HepG2 (cell line): ENCODE data around the gene EPHA1. TPM values are rescaled to one million over a fixed set of nuclear protein-coding genes. Genes with fewer than 3 reads are reported as not detected.

Experiments
- CAMTA2 ChIP-seq: sonication (generic); formaldehyde crosslinking; IDR thresholded peaks from 2 replicates; pipeline ENCODE4 v1.4.0; 2020; ENCODE audit warnings: mild to moderate bottlenecking, missing genetic modification reagents, borderline replicate concordance
- ELF4 ChIP-seq: sonication (generic); formaldehyde crosslinking; IDR thresholded peaks from 2 replicates; pipeline ENCODE4 v1.5.0; 2020; ENCODE audit warnings: missing genetic modification reagents, mild to moderate bottlenecking, moderate library complexity, borderline replicate concordance
- KDM1A ChIP-seq: IDR thresholded peaks from 2 replicates; pipeline ENCODE4 v1.6.1; 2016; ENCODE audit warnings: missing compliant biosample characterization
- KLF16 ChIP-seq, 2 experiments: sonication (generic) in 1 of 2; formaldehyde crosslinking in 1 of 2; IDR thresholded peaks; 2 replicates each; pipeline versions ENCODE4 v1.6.1 to v1.8.0; 2016 to 2023; ENCODE audit warnings: missing genetic modification reagents in 2 of 2, missing compliant biosample characterization in 1 of 2
- MIXL1 ChIP-seq: IDR thresholded peaks from 2 replicates; pipeline ENCODE4 v1.6.1; 2016
- MYC ChIP-seq: sonication (generic); formaldehyde crosslinking; IDR thresholded peaks from 2 replicates; pipeline ENCODE4 v1.9.0; 2021; ENCODE audit warnings: missing genetic modification reagents, borderline replicate concordance
- NFKB2 ChIP-seq: sonication (generic); formaldehyde crosslinking; IDR thresholded peaks from 2 replicates; pipeline ENCODE4 v1.4.0; 2020; ENCODE audit warnings: missing genetic modification reagents, borderline replicate concordance
- SSRP1 ChIP-seq: IDR thresholded peaks from 2 replicates; pipeline ENCODE4 v1.6.1; 2016; ENCODE audit warnings: control low read depth
- TEAD2 ChIP-seq: sonication (generic); formaldehyde crosslinking; IDR thresholded peaks from 2 replicates; pipeline ENCODE4 v1.9.0; 2021; ENCODE audit warnings: missing genetic modification reagents
- TRIM24 ChIP-seq: sonication (generic); formaldehyde crosslinking; IDR thresholded peaks from 2 replicates; pipeline ENCODE4 v1.8.0; 2022; ENCODE audit warnings: mild to moderate bottlenecking, missing genetic modification reagents
- ZBTB21 ChIP-seq: sonication (generic); formaldehyde crosslinking; IDR thresholded peaks from 2 replicates; pipeline ENCODE4 v1.4.0; 2020; ENCODE audit warnings: missing genetic modification reagents
- ZBTB42 ChIP-seq: sonication (generic); formaldehyde crosslinking; IDR thresholded peaks from 2 replicates; pipeline ENCODE4 v1.5.0; 2020; ENCODE audit warnings: mild to moderate bottlenecking, missing genetic modification reagents
- ZC3H4 ChIP-seq: sonication (generic); formaldehyde crosslinking; IDR thresholded peaks from 2 replicates; pipeline ENCODE4 v1.4.0; 2020; ENCODE audit warnings: missing genetic modification reagents, borderline replicate concordance
- ZMAT3 ChIP-seq: sonication (generic); formaldehyde crosslinking; conservative IDR thresholded peaks from 2 replicates; pipeline ENCODE4 v1.7.0; 2021; ENCODE audit warnings: missing genetic modification reagents
- ZNF101 ChIP-seq: sonication (generic); formaldehyde crosslinking; IDR thresholded peaks from 2 replicates; pipeline ENCODE4 v1.4.0; 2020; ENCODE audit warnings: mild to moderate bottlenecking, low read depth, missing genetic modification reagents, borderline replicate concordance
- ZNF841 ChIP-seq: sonication (generic); formaldehyde crosslinking; IDR thresholded peaks from 2 replicates; pipeline ENCODE4 v1.8.1; 2023; ENCODE audit warnings: missing genetic modification reagents, borderline replicate concordance
- polyA plus RNA-seq, 8 experiments: library from polyadenylated mRNA; depleted of rRNA in 3 of 8; stranded (reverse) in 7 of 8; unstranded in 1 of 8; fragments of >200 nt; fragmentation: Illumina TruSeq in 4 of 8; extraction: Trizol in 4 of 8; gene quantifications; 2 replicates each; pipeline versions ENCODE4 v1.2.1 to v1.2.3, GENCODE V29; 2011 to 2016; ENCODE audit warnings: low read depth in 4 of 8, missing spikeins in 1 of 8, mixed read lengths in 1 of 8; ENCODE audit not compliant: insufficient read depth in 1 of 8
- total RNA-seq, 5 experiments: library from RNA; depleted of rRNA; stranded (reverse); fragments of >200 nt; fragmentation: Illumina TruSeq; extraction: Trizol; gene quantifications; 2 replicates each; pipeline ENCODE4 v1.2.3, GENCODE V29; 2016; ENCODE audit warnings: low read depth in 1 of 5
- TF ChIP-seq, protein P1 (sequence below): sonication (generic); formaldehyde crosslinking; IDR thresholded peaks from 2 replicates; pipeline ENCODE4 v1.4.0; 2020; ENCODE audit warnings: missing genetic modification reagents, borderline replicate concordance
- TF ChIP-seq, protein P2 (sequence below): sonication (generic); formaldehyde crosslinking; IDR thresholded peaks from 2 replicates; pipeline ENCODE4 v1.4.0; 2020; ENCODE audit warnings: missing genetic modification reagents
- TF ChIP-seq, protein P3 (sequence below): sonication (generic); formaldehyde crosslinking; IDR thresholded peaks from 2 replicates; pipeline ENCODE4 v1.4.0; 2020; ENCODE audit warnings: missing genetic modification reagents, mild to moderate bottlenecking, borderline replicate concordance
- TF ChIP-seq, protein P4 (sequence below): sonication (generic); formaldehyde crosslinking; IDR thresholded peaks from 2 replicates; pipeline ENCODE4 v1.4.0; 2020; ENCODE audit warnings: missing genetic modification reagents, borderline replicate concordance
- TF ChIP-seq, protein P5 (sequence below): IDR thresholded peaks from 2 replicates; pipeline ENCODE4 v1.6.1; 2016; ENCODE audit warnings: missing compliant biosample characterization, missing genetic modification reagents, borderline replicate concordance

The EPHA1 gene
- total and polyA plus RNA-seq, 2 of the 13 experiments (the other 11 are each of a cell fraction or from before 2014, with no cell fraction given), result 4.6 to 17.1 TPM

DNA sequence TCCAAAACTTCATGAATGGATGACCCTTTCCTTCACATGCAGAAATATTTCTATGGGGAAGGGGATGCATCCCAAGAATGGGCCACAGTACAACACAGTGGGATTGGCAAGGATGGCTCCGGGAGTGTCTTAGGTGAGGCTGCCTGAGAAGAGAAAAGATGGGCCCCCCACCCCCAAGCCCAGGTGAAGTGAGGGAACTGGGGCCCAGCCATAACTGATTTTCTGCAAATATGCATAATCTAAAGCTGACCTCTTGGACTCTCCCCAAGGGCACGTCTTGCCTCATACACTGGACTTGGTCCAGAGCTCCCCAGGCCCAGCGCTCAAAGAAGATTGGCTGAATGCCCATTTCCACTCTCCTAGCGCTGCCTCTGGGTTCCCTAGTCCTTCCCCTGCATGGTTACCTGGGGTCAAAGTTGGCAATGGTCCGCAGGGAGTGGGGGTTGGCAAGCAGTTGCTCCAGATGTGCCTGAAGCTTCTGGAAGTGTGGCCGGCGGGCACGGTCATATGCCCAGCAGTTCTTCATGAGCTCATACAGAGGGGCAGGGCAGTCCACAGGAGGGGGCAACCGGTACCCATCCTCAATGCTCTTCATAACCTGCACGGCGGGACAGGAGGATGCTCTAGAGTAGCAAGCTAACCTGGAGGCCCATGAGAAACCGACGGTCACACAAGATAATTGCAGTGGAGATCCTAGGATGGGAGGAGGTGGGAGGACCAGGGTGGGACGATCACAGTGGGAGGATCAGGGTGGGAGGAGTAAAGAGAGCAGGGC lies 15.2 kb downstream of the EPHA1 start (continued):
- TF ChIP-seq ZC3H4 (CRISPR knock-in tag) (no peak), ZBTB21 (CRISPR knock-in tag) (no peak), ELF4 (CRISPR knock-in tag) (no peak), NFKB2 (CRISPR knock-in tag) (no peak; the same call in 1 of the 2 replicates), SSRP1 (CRISPR knock-in tag) (no peak), CAMTA2 (CRISPR knock-in tag) (no peak), ZNF841 (CRISPR knock-in tag) (no peak), ZBTB42 (peak; percentile 70; the same call in 1 of the 2 replicates), MIXL1 (CRISPR knock-in tag) (no peak), MYC (peak; percentile 36; the same call in 1 of the 2 replicates), KDM1A (CRISPR knock-in tag) (no peak), ZNF101 (CRISPR knock-in tag) (no peak), TEAD2 (CRISPR knock-in tag) (no peak), KLF16 (CRISPR knock-in tag; IDR thresholded peaks at IDR 0.05) (no peak; a peak in 1 of 4 replicates), ZMAT3 (no peak), TRIM24 (CRISPR knock-in tag) (no peak)
- TF ChIP-seq, protein P1, sequence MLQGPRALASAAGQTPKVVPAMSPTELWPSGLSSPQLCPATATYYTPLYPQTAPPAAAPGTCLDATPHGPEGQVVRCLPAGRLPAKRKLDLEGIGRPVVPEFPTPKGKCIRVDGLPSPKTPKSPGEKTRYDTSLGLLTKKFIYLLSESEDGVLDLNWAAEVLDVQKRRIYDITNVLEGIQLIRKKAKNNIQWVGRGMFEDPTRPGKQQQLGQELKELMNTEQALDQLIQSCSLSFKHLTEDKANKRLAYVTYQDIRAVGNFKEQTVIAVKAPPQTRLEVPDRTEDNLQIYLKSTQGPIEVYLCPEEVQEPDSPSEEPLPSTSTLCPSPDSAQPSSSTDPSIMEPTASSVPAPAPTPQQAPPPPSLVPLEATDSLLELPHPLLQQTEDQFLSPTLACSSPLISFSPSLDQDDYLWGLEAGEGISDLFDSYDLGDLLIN (CRISPR knock-in tag), result no peak
- TF ChIP-seq, protein P2, sequence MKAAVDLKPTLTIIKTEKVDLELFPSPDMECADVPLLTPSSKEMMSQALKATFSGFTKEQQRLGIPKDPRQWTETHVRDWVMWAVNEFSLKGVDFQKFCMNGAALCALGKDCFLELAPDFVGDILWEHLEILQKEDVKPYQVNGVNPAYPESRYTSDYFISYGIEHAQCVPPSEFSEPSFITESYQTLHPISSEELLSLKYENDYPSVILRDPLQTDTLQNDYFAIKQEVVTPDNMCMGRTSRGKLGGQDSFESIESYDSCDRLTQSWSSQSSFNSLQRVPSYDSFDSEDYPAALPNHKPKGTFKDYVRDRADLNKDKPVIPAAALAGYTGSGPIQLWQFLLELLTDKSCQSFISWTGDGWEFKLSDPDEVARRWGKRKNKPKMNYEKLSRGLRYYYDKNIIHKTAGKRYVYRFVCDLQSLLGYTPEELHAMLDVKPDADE (CRISPR knock-in tag), result no peak
- TF ChIP-seq, protein P3, sequence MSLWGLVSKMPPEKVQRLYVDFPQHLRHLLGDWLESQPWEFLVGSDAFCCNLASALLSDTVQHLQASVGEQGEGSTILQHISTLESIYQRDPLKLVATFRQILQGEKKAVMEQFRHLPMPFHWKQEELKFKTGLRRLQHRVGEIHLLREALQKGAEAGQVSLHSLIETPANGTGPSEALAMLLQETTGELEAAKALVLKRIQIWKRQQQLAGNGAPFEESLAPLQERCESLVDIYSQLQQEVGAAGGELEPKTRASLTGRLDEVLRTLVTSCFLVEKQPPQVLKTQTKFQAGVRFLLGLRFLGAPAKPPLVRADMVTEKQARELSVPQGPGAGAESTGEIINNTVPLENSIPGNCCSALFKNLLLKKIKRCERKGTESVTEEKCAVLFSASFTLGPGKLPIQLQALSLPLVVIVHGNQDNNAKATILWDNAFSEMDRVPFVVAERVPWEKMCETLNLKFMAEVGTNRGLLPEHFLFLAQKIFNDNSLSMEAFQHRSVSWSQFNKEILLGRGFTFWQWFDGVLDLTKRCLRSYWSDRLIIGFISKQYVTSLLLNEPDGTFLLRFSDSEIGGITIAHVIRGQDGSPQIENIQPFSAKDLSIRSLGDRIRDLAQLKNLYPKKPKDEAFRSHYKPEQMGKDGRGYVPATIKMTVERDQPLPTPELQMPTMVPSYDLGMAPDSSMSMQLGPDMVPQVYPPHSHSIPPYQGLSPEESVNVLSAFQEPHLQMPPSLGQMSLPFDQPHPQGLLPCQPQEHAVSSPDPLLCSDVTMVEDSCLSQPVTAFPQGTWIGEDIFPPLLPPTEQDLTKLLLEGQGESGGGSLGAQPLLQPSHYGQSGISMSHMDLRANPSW (CRISPR knock-in tag), result no peak
- TF ChIP-seq, protein P4, sequence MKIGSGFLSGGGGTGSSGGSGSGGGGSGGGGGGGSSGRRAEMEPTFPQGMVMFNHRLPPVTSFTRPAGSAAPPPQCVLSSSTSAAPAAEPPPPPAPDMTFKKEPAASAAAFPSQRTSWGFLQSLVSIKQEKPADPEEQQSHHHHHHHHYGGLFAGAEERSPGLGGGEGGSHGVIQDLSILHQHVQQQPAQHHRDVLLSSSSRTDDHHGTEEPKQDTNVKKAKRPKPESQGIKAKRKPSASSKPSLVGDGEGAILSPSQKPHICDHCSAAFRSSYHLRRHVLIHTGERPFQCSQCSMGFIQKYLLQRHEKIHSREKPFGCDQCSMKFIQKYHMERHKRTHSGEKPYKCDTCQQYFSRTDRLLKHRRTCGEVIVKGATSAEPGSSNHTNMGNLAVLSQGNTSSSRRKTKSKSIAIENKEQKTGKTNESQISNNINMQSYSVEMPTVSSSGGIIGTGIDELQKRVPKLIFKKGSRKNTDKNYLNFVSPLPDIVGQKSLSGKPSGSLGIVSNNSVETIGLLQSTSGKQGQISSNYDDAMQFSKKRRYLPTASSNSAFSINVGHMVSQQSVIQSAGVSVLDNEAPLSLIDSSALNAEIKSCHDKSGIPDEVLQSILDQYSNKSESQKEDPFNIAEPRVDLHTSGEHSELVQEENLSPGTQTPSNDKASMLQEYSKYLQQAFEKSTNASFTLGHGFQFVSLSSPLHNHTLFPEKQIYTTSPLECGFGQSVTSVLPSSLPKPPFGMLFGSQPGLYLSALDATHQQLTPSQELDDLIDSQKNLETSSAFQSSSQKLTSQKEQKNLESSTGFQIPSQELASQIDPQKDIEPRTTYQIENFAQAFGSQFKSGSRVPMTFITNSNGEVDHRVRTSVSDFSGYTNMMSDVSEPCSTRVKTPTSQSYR, result peak; percentile 88
- TF ChIP-seq, protein P5, sequence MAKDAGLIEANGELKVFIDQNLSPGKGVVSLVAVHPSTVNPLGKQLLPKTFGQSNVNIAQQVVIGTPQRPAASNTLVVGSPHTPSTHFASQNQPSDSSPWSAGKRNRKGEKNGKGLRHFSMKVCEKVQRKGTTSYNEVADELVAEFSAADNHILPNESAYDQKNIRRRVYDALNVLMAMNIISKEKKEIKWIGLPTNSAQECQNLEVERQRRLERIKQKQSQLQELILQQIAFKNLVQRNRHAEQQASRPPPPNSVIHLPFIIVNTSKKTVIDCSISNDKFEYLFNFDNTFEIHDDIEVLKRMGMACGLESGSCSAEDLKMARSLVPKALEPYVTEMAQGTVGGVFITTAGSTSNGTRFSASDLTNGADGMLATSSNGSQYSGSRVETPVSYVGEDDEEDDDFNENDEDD (CRISPR knock-in tag), result no peak
